Activated T-helper 1 cell treated with anti-CD3 and anti-CD28 coated beads, Interleukin-12 subunit alpha, Interleukin-12 subunit beta, Interleukin-2, Interleukin-4 antibody, amounts not matched to agents 30 ng/mL and 10 ng/mL and 1 ng/mL, durations not matched to agents 14 hours and 24 hours and 36 hours (primary cell): Measurements from ENCODE around the gene NAV2. TPM values are rescaled to one million over a fixed set of nuclear protein-coding genes. Genes with fewer than 3 reads are reported as not detected.
A peak's percentile ranks its signal among the peaks of the same experiment; 100 is the strongest.
"Not testable (repeated sequence)": the region's sequence is repeated elsewhere in the genome, so short reads cannot be mapped to it uniquely, and the experiment has no call there.

Experiments
- DNase-seq: peaks from one replicate; pipeline ENCODE4 v3.0.0; 2021; ENCODE audit warnings: low spot score
- H3K27ac Mint-ChIP-seq: one replicate; pipeline ENCODE4 v1.8.0; 2021; ENCODE audit warnings: mild to moderate bottlenecking, mixed read lengths
- H3K27me3 Mint-ChIP-seq: one replicate; pipeline ENCODE4 v1.8.0; 2022; ENCODE audit warnings: mild to moderate bottlenecking, moderate library complexity, mixed read lengths; ENCODE audit not compliant: insufficient read depth
- H3K36me3 Mint-ChIP-seq: one replicate; pipeline ENCODE4 v1.8.0; 2021; ENCODE audit warnings: low read depth, mixed read lengths
- H3K4me1 Mint-ChIP-seq: one replicate; pipeline ENCODE4 v1.8.0; 2021; ENCODE audit warnings: low read depth, mixed read lengths
- H3K4me3 Mint-ChIP-seq: one replicate; pipeline ENCODE4 v1.8.0; 2021; ENCODE audit warnings: mild to moderate bottlenecking, moderate library complexity, mixed read lengths
- H3K9me3 Mint-ChIP-seq: one replicate; pipeline ENCODE4 v1.8.0; 2021; ENCODE audit warnings: mixed read lengths
- intact Hi-C: fragments of 100-400 bp; cut with micrococcal nuclease; formaldehyde crosslinking; loops from one replicate; pipeline ENCODE4 v1.15.1; 2024
- total RNA-seq: library from RNA; stranded (reverse); gene quantifications from 2 replicates; pipeline ENCODE4 v1.2.3, GENCODE V29; 2022

The NAV2 gene
- total RNA-seq, 1 donor from 2014 or later, result 0.34 TPM

DNA sequence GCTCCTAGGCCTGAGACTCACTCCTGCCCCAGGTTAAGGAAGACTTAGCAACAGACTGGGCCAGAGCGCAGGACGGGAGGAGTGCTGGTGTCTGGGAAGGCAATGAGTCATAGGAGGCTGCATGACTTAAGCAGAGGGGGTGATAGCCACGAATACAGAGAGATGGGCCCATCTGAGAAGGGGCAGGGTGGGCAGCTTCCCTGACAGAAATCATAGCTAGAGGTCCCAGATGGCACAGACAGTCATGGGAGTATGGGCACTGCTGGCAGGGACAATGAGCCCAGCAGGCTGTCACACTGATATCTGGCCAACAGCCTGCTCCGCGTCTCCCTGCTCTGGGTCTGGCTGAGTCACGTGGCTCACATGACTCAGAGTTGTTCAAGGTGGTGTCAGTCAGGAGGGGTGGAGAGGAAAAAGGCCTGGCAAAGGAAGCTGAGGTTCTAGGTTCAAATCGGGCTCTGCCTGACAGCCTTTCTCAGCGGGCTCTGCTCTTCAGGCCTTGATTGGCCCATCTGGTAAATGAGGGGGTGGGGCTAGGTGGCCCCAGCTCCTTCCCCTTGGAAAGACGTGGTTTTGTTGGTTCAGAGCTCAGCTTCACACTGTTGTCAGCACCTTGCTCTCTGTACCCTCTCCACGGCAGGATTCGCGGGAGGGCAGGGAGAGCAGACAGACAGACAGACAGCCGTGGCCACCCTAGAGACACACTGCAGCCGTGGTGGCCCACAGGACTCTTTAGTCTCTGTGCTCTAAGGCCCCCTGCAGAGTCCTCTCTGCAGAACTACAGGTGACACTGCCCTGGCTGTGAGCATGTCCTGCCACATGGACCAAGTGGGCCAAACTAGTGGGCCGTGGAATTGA lies 399.9 kb downstream of the NAV2 start:
- H3K36me3 Mint-ChIP-seq, result no peaks in the 10 kb centered on the region
- no peaks in the 10 kb centered on the region for H3K4me1 Mint-ChIP-seq
- no peak overlapping the region for H3K4me3 Mint-ChIP-seq
- no peak overlapping the region for H3K27ac Mint-ChIP-seq
- no peak for DNase-seq
- H3K9me3 Mint-ChIP-seq, result no peaks in the 10 kb centered on the region
- intact Hi-C loops, result no loop called here
- H3K27me3 Mint-ChIP-seq, result no peaks in the 10 kb centered on the region

DNA sequence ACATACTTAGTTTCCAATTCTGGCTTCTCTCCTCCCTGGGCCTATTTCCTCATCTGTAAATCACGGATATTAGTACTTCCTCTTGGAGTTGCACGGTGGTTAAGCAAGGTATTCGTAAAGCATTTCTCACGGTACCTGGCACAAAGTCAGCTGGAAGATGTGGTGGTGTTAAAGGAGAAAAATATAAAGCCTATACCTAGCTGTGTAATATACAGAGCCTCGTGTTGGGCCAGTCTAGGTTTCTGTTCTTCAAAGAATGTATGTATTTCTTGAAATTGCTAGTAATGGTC lies 400.5 kb downstream of the NAV2 start:
- no peak overlapping the region for H3K27ac Mint-ChIP-seq
- H3K4me1 Mint-ChIP-seq, result no peaks in the 10 kb centered on the region
- no peak overlapping the region for H3K4me3 Mint-ChIP-seq
- no peak for DNase-seq
- intact Hi-C loops, result no loop called here
- no peaks in the 10 kb centered on the region for H3K27me3 Mint-ChIP-seq
- H3K9me3 Mint-ChIP-seq, result no peaks in the 10 kb centered on the region
- H3K36me3 Mint-ChIP-seq, result no peaks in the 10 kb centered on the region

DNA sequence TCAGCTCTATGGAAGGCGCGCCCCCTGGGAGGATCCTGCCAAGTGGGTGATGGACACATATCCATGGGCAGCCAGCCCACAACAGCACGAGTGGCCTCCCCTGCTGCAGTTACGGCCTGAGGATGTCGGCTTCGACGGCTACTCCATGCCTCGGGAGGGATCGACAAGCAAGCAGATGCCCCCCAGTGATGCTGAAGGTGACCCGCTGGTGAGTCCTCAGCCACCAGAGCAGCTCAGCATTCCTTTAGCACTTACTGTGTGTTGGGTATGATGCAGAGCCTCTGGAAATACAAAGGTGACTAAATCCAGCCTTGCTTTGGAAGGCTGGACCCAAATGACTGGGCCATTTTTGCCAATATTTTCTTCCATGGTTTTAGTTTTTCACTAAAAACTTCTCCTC lies 402.0 kb downstream of the NAV2 start:
- Mint-ChIP-seq H3K27me3 (no peaks in the 10 kb centered on the region), H3K36me3 (no peaks in the 10 kb centered on the region), H3K4me3 (no peak overlapping the region), H3K9me3 (no peaks in the 10 kb centered on the region), H3K27ac (no peak overlapping the region), H3K4me1 (no peaks in the 10 kb centered on the region)
- DNase-seq, result no peak
- intact Hi-C loops, result no loop called here

DNA sequence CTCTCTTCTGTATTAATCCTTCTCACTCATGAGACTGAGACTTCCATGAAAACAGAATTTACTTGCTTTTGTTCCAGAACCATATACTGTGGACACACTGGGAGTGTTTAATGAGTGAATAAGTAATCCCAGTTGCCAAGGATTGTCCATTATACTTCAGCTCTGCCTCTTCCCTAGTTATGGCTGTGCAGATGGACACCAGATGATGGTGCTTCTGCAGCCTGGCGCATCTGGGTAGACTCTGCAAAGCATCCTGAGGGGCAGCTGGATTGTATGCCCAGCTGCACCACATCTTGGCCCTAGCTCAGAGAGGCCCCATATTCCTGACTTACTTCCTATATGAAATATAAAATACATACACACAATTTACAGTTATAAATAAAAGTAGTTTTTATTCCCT lies 404.2 kb downstream of the NAV2 start:
- Mint-ChIP-seq H3K4me1 (no peaks in the 10 kb centered on the region), H3K27me3 (peaks cover 3% of the 10 kb centered on the region)
- intact Hi-C loops, result no loop called here

DNA sequence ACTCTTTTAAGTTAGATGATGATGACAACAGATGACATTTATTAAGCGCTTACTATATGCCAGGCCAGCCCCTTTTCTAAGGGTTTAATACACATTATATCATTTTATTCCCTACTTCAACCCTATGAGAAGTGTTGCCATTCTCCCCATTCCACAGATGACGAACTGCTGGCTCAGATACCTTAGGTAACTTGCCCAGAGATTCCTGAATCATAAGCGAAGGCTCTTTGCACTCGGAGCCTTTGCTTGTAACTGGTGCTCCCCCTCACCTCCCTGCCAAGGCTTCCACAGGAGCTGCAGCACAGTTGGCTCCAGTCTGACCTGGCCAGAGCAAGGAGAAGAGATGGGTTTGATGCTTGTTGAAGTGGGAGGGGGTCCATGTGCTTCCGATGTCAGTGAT lies 404.7 kb downstream of the NAV2 start:
- Mint-ChIP-seq H3K9me3 (no peaks in the 10 kb centered on the region), H3K4me1 (no peaks in the 10 kb centered on the region), H3K4me3 (no peak overlapping the region), H3K27me3 (peaks cover 7% of the 10 kb centered on the region), H3K27ac (no peak overlapping the region), H3K36me3 (no peaks in the 10 kb centered on the region)
- intact Hi-C loops, result no loop called here
- no peak for DNase-seq

More for the DNA sequence above, 404.2 kb downstream of the NAV2 start:
- DNase-seq, result no peak
- no peaks in the 10 kb centered on the region for H3K36me3 Mint-ChIP-seq
- no peak overlapping the region for H3K27ac Mint-ChIP-seq
- no peak overlapping the region for H3K4me3 Mint-ChIP-seq
- H3K9me3 Mint-ChIP-seq, result no peaks in the 10 kb centered on the region

DNA sequence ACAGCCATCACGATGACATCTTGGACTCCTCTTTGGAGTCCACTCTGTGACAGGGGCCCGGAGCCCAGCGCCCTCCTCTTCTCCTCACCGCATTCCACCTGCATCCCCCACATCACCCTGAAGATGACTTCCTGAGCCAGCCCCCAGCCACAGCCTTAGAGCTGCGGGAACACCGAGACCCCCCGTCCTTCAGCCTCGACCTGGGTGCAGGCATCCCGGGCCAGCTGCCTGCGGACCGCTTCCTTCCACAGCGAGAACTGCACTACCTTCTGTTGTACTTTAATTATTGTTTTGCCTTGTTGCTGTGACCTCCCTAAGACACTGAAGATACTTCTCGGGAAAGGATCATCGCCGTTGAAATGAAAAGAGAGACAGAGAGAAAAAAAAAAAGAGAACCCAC lies 405.6 kb downstream of the NAV2 start:
- Mint-ChIP-seq H3K27me3 (peaks cover 9% of the 10 kb centered on the region), H3K36me3 (no peaks in the 10 kb centered on the region), H3K27ac (no peak overlapping the region), H3K4me3 (no peak overlapping the region), H3K9me3 (no peaks in the 10 kb centered on the region), H3K4me1 (no peaks in the 10 kb centered on the region)
- DNase-seq, result no peak
- intact Hi-C loops, result no loop called here

DNA sequence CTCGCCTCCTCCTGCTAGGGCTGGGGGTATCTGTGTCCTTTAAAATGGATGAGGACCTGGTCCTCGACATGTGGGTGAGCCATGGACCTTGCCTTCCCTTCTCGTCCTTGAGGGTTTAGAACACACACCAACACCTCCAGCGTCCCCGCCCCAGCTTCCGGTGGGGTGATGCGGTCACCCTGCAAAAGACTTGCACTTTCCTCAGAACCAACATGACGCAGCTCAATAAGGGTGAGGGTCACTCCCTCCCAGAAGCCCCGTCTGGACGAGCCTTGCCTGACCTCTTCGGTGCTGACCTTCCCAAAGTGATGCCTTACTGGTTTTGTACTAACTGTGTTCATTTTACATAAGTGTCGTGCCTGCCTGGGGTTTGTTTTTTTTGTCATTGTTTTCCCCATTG lies 406.7 kb downstream of the NAV2 start:
- intact Hi-C loops, result no loop called here
- no peaks in the 10 kb centered on the region for H3K9me3 Mint-ChIP-seq
- no peak overlapping the region for H3K4me3 Mint-ChIP-seq

DNA sequence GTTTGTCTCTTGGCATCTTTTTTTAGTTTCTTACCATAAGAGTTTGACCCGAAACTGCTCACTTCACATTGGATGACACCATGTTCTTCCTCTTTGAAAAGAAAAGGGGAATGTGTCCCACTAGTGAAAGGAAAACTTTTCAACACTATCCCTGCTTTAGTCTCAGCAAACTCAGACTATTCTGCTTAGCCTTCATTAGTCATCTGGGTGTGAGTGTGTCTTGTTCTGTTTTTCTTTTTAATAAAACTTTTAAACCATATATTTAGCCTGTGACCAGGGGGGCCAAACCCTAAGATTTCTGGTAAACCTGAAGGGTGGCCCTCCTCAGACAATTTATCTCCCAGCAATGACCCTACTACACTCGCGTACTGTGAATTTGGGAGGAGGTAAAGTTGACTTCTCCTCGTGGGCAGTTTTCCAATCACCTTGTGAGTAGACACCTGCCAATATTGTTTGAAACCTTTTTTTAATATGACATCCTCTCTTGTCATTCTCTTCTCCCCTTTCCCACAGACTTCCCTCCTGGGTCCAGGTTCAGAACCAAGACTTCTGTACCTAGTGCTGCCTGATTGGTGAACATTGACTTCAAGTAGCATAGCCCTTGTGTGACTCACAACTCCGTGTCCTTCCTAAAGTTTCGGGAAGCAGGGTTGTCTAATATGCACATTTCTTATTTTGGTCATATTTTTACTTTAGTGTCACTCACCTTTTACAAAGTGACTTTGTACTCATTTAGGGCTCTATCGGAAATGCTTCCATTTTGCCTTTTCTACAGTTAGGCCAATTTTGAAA lies 407.7 kb downstream of the NAV2 start:
- Mint-ChIP-seq H3K9me3 (no peaks in the 10 kb centered on the region), H3K27ac (no peak overlapping the region), H3K4me3 (no peak overlapping the region), H3K27me3 (peaks cover 10% of the 10 kb centered on the region), H3K36me3 (no peaks in the 10 kb centered on the region), H3K4me1 (no peaks in the 10 kb centered on the region)
- intact Hi-C loops, result no loop called here
- DNase-seq, result no peak

More for the DNA sequence above, 406.7 kb downstream of the NAV2 start:
- DNase-seq, result no peak
- Mint-ChIP-seq H3K36me3 (no peaks in the 10 kb centered on the region), H3K27me3 (peaks cover 9% of the 10 kb centered on the region), H3K27ac (no peak overlapping the region), H3K4me1 (no peaks in the 10 kb centered on the region)

DNA sequence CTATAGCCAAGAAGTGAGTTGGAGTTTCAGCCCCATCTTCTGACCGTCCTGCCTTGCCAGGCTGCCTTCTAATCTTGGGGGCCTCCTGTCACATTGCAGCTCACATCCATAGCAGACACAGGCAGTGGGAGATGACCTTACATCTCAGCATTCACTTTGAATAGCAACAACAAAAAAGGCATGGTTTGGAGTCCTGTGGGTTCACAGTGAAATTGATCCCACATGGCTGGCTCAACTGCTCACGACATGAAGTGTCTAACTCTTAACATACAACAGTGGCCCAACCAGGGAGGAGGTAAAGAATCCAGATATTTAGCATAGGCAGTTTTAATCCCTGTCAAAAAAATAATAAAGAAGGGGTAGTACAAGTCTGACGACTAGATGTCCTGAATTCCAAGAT lies 409.5 kb downstream of the NAV2 start:
- H3K4me3 Mint-ChIP-seq, result no peak overlapping the region
- no peaks in the 10 kb centered on the region for H3K4me1 Mint-ChIP-seq
- no peaks in the 10 kb centered on the region for H3K36me3 Mint-ChIP-seq
- H3K9me3 Mint-ChIP-seq, result no peaks in the 10 kb centered on the region
- no peak for DNase-seq
- peaks cover 15% of the 10 kb centered on the region for H3K27me3 Mint-ChIP-seq
- no peak overlapping the region for H3K27ac Mint-ChIP-seq
- intact Hi-C loops, result no loop called here

DNA sequence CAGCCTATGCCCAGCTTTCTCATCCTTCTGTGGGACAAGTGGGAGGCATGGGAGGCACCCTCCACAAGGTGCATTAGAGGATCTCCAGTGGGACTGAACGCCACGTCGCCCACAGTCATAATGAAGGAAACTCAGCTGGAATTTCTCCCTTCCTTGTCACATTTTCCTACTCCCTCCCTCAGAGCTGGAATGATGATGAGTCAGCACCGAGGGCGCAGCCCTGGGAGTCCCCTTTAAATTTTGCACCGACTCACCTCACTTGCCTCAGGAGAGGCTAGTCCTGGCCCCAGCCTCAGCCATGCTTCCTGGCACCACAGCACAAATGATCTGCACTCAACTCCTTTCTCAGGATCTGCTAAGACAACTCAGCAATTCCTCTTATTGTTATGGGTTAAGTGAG lies 413.3 kb downstream of the NAV2 start:
- no peak for DNase-seq
- H3K27ac Mint-ChIP-seq, result no peak overlapping the region
- no peaks in the 10 kb centered on the region for H3K4me1 Mint-ChIP-seq
- H3K4me3 Mint-ChIP-seq, result no peak overlapping the region
- H3K9me3 Mint-ChIP-seq, result no peaks in the 10 kb centered on the region
- H3K36me3 Mint-ChIP-seq, result no peaks in the 10 kb centered on the region
- intact Hi-C loops, result no loop called here
- H3K27me3 Mint-ChIP-seq, result peaks cover 18% of the 10 kb centered on the region

DNA sequence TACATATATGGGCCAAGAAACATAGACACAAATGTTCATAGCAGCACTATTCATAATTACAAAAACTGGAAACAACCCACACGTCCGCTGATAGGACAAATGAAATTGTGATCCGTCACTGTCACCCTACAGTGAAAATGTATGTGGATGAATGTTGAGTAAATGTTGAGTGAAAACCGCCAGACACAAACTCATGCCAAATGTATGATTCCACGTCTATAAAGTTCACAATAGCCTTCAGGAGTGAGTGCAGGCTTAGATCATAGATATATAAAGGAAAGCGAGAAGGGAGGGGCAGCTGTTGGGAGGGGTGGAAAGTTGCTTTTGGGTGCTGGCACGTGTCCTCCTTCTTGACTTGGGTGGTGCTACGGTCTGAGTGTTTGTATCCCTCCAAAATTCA lies 414.1 kb downstream of the NAV2 start:
- Mint-ChIP-seq H3K4me3 (no peak overlapping the region), H3K4me1 (peaks cover 4% of the 10 kb centered on the region), H3K27ac (no peak overlapping the region), H3K9me3 (no peaks in the 10 kb centered on the region), H3K27me3 (peaks cover 20% of the 10 kb centered on the region), H3K36me3 (no peaks in the 10 kb centered on the region)
- intact Hi-C loops, result no loop called here
- DNase-seq, result no peak

DNA sequence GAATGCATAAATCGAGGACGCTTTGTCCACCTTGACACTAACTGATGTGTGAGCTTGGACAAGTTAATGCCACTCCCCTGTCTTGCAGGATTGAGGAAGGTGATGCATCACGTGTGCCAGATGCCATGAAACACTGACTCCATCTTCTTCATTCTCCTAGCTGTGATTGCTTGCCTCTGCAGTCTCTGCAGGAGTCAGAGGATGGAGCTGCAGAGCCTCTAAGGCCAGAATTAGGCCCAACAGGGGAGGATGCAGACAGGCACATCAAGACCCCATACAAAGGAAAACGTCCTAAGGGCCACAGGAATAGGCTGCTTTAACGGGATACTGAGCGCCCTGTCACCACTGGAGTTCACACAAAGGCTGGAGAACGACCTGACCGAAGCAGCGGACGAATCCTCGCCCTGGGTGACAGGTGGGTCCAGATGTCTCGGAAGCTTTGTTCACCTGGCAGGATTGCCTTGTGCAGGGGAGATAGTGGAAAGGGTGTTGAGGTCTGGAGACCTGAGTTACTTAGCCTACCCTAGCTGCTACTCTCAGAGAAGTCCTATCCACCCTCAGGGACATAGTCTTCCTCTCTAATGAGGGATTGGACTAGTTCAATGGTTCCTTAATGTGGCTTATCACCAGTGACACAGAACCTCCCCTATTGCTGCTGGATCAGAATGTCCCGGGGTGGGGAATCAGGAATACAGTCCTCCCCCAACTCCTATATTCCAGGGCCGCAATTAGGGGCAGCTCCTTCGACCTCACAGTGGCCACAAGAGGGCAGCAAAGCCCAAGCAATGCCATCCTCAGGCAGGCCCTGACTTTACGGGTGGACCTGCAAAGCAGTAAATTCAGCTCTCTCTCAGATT lies 415.3 kb downstream of the NAV2 start:
- H3K9me3 Mint-ChIP-seq, result no peaks in the 10 kb centered on the region
- H3K4me1 Mint-ChIP-seq, result peaks cover 14% of the 10 kb centered on the region
- no peaks in the 10 kb centered on the region for H3K36me3 Mint-ChIP-seq
- H3K27me3 Mint-ChIP-seq, result peaks cover 20% of the 10 kb centered on the region
- H3K27ac Mint-ChIP-seq, result no peak overlapping the region
- intact Hi-C loops, result loop anchor here (1.0 kb wide), 4 partner anchors 177 to 544 kb away; no protein-coding TSS in a partner anchor
- no peak overlapping the region for H3K4me3 Mint-ChIP-seq
- DNase-seq, result peak; percentile 43

DNA sequence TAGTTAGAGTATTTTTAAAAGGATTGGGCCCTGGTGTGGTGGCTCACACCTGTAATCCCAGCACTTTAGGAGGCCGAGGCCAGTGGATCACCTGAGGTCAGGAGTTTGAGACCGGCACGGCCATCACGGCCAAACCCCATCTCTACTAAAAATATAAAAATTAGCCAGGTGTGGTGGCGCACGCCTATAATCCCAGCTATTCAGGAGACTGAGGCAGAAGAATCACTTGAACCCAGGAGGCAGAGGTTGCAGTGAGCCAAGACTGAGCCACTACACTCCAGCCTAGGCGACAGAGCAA lies 415.8 kb downstream of the NAV2 start:
- H3K9me3 Mint-ChIP-seq, DNase-seq, H3K27ac Mint-ChIP-seq, H3K36me3 Mint-ChIP-seq, H3K4me3 Mint-ChIP-seq: not testable (repeated sequence)
- peaks cover 21% of the 10 kb centered on the region for H3K27me3 Mint-ChIP-seq
- H3K4me1 Mint-ChIP-seq, result peaks cover 14% of the 10 kb centered on the region
- intact Hi-C loops, result loop anchor here (1.0 kb wide), 4 partner anchors 177 to 544 kb away; no protein-coding TSS in a partner anchor
